Ramos (cell line): ENCODE data around the gene ARSG.

ENCODE experiments used
- in situ Hi-C: fragments of 300-500 bp; cut with MboI; formaldehyde crosslinking; loops from one replicate; pipeline ENCODE4 v1.14.3; 2022; ENCODE audit warnings: low sequenced_read_pairs; ENCODE audit not compliant: unreplicated experiment

Gene ARSG

DNA sequence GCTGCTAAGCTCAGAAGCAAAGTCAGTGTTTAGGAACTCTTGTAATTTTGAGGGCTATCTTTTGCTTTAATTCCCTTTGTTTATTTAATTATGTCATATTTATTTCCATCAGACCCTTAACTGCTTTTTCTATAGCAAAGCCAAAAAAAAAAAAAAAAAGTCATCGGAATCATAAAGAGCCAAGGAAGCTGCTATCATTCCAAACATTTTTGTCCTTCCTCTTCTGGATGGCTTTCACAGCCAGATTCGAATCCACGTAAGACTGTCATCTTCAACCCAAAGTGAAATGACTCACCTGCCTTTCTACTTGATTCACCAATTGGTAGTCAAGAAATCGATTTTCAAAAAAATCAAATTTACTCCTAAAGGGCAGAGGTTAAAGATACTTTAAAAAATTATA, 127.6 kb downstream of the ARSG start:
- in situ Hi-C loops = no loop called here

DNA sequence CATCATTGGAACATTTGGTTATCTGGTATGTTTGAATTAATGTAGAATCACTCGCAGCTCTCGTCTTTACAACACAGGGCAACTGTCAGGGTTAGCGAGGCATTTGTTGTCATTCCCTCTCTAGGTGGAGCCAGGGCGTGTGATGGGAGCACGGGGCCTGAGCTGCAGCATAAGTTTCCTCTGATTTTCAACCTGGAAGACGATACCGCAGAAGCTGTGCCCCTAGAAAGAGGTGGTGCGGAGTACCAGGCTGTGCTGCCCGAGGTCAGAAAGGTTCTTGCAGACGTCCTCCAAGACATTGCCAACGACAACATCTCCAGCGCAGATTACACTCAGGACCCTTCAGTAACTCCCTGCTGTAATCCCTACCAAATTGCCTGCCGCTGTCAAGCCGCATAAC, 128.8 kb downstream of the ARSG start:
- in situ Hi-C loops = no loop called here

DNA sequence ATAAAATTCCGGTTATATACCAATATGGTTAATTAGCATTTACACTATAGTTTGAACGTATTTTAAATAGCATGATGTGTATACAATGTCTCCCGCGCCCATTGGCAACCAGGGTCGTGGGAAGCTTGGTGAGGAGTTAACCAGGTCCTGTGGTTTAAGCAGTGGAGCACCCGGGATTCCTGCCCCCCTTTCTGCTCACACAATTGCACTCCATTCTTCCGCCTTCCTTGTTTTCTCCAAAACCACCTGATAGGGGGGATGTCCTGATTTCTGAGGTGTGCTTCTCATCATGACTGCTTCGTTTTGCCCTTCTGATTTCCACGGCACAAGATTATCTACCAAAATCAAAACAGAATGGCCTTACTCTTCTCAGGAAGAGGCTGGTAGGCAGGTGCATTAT, 130.2 kb downstream of the ARSG start:
- in situ Hi-C loops = no loop called here

DNA sequence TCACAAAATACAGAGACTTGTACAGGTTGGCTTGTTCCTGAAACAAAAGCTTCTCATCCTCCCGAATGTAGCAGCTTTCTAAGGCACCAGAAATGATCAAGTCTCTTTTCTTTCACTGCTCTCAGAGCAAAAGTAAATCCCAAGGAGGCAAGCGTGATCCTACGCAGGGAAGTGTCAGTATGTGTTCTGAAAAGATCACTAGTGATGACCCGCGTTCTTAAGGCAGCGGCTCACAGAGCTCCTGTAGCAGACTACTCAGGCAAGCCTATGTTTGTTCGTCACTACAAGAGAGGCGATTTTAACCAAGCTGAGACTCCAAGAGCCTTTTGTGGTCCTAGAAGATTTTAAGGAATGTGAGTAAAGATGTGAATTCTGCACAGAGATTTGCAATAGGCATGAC, 131.5 kb downstream of the ARSG start:
- in situ Hi-C loops = no loop called here

DNA sequence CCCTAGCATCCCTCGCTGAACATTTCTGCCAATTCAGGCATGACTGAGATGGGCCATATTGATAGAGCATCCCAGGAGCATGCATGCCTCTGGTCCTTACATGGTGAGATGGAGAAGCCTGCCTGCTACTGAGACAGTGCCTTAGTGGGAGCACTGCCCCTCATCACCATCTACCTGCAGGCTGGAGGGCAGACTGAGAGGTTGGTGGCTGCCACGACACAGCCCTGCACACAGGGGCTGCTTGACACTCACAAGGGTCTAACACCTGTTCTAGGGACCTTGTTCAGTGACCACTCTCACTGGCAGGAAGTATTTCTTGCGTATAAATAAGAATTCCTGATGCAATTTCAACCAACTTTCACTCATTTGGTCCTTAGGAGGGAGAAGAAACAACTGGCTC, 132.0 kb downstream of the ARSG start:
- in situ Hi-C loops = no loop called here

DNA sequence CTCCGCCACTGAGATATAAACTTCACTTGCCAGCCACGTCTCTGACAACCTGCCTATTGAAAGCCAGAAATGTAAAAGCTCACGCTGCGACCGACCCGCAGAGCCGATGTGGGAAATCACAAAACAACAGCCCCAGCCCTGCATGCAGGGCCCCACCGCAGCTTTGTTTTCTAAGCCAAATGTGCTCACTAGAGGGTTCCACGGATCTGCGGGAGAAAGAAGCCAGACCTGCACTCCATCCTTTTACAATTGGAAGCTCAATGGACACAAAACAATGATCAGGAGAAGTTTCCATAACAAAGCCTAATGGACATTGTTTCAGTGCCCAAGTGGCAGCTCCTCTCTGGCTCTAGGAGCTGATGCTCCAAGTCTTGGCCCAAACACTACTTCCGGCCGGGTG, 132.9 kb downstream of the ARSG start:
- in situ Hi-C loops = no loop called here

DNA sequence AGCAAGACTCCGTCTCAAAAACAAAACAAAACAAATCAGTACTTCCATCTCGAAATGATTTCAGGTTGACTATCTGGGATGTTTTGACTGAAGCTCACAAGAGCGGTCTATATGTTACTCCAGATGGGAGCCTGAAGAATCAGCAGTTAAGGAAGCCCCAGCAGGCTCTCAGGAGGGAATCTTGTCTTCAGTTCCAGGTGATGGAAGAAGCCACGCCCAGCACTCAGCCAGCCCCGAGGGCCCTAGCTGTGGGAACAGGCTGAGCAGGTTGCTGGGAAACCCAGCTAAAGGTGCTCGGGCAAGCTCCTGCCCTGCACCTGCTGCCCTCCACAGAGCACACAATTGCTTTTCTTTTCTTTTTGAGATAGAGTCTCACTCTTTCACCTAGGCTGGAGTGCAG, 133.6 kb downstream of the ARSG start:
- in situ Hi-C loops = no loop called here

DNA sequence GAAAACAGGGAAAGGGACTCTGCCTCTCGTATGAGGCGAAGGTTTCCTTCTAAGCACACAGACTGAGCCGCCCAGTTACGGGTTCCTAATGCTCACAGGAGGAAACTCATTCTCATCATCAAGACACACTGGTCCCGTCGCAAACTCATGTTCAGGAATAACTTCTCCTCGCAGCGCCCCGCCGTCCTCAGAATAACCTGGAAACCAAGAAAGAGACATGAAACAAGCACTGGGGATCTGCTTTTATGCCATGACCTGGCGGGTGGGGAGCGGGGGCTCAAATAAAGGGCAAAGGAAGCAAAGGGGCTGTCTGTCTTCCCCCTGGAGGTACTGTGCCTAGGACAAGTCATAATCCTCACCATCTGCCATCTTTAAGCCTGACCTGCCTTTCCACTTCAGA, 134.7 kb downstream of the ARSG start:
- in situ Hi-C loops = no loop called here

DNA sequence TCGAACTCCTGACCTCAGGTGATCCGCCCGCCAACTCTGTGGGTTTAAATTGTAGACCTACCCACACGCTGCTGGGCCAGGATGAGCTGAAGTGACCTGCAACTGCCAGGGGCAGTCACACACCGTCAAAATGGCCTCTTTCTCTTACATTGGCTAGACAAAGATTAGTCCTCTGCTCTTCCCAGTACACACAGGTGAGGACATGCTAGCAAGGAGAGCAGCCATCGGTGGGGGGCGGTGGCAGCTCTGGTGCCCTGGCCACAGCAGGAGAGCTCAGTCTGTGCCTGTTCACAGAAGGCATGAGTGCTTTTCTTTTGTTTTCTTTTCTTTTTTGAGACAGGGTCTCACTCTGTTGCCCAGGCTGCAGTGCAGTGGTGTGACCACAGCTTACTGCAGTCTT, 136.3 kb downstream of the ARSG start:
- in situ Hi-C loops = no loop called here

DNA sequence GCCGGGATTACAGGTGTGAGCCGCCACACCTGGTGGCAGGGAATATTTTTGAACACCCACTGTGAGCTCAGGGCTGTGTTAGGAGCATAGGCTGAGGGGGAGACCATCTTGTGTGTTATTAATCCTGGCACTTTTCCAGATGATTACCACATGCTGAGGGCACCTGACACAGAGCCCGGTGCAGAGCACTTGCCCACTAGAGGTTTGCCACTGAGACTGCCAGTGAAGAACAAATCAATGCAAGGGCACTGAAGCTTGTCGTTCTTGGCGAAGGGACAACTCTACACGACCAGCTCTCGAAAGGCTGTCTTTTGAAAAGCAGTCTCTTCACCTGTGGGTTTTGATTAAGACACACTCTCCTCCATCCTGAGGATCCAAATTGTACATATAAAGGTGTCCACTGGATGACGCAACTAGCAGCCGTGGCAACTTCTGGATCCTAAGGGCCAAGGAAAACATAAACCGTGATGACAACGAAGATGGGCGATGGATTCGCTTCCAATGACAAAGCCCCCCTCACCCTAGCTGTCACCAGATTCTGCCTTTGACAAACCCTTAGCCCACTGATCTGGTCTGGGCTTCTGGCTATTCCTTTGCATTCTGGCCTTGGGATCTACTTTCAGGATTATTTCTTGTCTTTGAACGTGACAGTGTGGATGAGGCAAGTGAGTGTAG, 137.3 kb downstream of the ARSG start:
- in situ Hi-C loops = no loop called here

DNA sequence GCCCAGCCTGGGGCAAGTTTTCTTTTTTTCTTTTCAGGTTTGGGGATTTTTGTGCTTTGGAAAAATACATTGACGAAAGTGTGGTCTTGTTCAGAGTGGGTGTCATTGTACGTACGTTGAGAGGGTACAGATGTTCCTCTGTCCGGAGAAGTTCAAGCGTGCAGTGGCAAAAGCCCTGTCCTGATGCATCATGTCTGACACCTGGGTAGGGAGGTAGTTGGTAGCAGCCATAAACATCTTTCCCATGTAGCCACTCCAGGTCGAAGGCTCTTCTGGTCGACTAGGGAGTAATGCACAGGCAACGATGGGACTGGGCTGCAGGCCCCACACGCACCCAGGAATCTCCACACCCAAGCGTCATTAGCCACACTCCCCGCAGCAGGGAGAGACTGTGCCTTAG, 138.6 kb downstream of the ARSG start:
- in situ Hi-C loops = loop anchor here (5.0 to 10.0 kb wide), 2 partner anchors 168 to 255 kb away; no protein-coding TSS in a partner anchor

DNA sequence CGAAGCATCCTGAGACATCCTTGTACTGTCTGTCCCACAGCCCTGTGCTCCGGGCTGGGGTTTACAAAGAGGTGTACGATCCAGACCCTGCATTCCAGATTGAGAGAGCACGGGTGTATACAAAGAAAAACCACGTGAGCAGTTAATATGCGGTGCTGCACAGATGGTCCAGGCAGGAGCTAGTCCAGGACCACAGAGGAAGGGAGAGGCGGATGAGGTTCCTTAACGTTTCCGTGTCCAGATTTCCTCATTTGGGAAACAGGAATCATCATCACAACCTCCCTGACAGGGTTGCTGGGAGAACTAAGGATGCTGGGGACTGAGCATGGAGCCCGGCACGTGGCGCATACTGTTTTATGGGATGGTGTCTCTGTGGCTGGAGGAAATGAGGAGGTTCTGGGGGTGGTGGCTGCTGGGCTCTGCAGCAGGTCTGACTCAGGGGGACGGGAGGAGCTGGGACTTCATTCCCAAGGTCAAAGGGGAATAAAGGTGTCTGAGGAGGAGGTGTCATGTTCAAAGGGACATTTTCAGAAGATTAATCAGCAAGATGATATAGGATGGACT, 139.8 kb downstream of the ARSG start:
- in situ Hi-C loops = loop anchor here (5.0 to 10.0 kb wide), 2 partner anchors 169 to 256 kb away; no protein-coding TSS in a partner anchor

DNA sequence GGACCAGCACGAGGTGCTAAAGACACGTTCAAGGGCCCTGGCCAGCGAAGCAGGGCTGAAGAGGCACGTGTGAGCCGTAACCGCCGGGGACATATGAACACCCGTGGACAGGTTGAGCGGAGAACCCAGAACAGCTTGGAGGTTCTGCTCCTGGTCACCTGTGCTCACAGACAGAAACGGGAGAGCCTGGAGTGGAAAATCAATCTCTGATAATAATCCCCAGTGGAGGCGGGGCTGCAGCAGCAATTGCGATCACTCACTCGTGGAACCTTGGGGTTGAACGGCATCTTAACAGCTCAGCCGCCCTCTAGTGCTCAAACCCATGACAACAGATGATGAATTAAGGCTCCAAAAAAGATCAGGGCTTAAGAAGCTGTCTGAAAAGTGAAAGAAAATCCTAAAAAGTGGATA, 140.4 kb downstream of the ARSG start:
- in situ Hi-C loops = loop anchor here (5.0 to 10.0 kb wide), 2 partner anchors 169 to 257 kb away; no protein-coding TSS in a partner anchor

DNA sequence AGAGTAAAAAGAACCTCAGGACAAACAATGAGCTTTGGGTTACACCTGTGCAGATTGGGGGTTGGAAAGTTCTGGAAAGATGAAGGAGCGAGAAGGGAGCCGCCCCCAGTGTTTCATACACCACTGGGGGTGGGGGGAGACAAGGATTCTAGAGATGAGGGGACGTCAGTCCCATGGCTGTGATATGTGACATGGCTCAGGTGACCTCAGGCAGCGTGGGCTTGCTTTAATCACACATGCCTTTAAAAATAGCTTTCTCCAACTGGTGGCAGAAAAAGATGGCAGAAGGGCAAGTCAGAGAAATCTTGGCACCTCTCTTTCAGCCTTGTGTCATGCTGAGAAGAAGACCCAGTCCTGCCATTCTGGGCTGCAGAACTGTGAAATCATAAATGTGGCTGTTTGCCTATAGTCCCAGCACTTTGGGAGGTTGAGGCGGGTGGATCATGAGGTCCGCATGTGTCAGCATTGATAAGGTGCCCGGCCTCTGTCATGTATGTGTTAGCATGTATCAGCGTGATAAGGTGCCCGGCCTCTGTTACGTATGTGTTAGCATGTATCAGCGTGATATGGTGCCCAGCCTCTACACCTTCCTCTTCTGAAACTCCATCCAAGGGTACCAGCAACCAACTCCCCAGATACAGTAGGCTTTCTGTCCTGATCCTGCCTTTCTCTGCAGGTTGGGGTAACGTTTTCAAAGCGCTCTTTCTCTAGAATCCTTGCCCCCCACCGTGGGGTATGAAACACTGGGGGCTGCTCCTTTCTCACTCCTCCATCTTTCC, 141.0 kb downstream of the ARSG start:
- in situ Hi-C loops = loop anchor here (5.0 to 10.0 kb wide), 2 partner anchors 170 to 257 kb away; no protein-coding TSS in a partner anchor

DNA sequence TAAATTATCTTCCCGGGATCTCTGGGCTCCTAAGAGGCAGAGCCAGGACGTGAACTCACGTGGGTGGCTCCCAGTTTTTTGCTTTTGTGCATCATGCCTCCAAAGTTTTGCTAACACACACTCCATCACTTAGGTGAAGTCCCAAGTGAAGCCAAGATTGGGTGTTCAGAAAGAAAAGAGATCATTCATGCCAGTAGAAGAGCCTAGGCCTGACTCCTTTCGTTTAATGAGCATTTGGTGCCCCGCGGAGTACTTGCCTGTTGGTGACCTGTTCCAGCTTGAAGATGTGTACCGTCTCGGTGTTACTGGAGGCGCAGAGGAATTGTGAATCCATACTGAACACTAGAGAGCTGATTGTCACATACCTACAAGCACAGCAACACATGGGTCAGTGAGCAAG, 141.9 kb downstream of the ARSG start:
- in situ Hi-C loops = loop anchor here (5.0 to 10.0 kb wide), 2 partner anchors 171 to 258 kb away; no protein-coding TSS in a partner anchor

DNA sequence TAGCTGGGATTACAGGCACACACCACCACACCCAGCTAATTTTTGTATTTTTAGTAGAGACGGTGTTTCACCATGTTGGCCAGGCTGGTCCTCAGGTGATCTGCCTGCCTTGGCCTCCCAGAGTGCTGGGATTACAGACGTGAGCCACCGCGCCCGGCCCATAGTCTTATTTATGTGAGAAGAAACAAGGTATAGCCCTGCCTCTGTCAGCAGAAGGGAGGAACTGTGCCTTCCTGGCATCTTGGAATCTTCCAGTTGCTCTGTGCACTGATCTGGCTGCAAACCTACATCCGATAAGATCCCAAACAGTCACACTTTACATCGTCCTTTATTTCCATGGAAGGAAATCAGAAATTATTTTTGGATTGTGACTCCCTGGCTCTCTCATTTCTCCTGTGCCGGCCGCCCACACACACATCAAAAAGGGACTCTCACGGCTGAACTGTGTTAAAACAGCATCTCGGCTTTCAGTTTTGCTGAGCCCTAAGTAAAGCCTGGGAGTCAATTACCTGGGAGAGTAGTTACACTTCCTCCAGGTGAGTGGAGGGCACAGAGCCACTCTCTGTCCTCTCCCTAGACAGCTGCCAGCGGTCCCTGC, 142.7 kb downstream of the ARSG start:
- in situ Hi-C loops = loop anchor here (5.0 to 10.0 kb wide), 2 partner anchors 172 to 259 kb away; no protein-coding TSS in a partner anchor

DNA sequence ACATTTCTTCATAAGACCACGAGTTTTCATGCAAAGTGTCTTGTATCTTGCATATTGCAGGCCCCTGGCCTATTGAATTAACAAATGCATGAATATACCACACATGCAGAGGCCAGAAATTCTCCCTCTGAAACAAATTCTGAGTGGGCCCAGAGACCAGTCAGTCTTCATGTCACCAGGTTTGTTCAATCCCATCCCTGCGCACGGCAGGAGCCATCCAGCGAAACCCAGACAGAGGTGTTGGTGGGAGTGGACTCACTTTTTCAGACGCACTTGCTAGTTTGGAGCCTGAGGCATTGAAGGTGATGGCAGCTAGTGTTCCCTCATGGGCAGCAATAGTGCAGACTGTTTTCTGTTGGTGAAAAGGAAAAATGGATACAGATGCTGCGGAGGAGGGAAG, 144.1 kb downstream of the ARSG start:
- in situ Hi-C loops = loop anchor here (10.0 kb wide), 1 partner anchor 261 kb away; no protein-coding TSS in a partner anchor

DNA sequence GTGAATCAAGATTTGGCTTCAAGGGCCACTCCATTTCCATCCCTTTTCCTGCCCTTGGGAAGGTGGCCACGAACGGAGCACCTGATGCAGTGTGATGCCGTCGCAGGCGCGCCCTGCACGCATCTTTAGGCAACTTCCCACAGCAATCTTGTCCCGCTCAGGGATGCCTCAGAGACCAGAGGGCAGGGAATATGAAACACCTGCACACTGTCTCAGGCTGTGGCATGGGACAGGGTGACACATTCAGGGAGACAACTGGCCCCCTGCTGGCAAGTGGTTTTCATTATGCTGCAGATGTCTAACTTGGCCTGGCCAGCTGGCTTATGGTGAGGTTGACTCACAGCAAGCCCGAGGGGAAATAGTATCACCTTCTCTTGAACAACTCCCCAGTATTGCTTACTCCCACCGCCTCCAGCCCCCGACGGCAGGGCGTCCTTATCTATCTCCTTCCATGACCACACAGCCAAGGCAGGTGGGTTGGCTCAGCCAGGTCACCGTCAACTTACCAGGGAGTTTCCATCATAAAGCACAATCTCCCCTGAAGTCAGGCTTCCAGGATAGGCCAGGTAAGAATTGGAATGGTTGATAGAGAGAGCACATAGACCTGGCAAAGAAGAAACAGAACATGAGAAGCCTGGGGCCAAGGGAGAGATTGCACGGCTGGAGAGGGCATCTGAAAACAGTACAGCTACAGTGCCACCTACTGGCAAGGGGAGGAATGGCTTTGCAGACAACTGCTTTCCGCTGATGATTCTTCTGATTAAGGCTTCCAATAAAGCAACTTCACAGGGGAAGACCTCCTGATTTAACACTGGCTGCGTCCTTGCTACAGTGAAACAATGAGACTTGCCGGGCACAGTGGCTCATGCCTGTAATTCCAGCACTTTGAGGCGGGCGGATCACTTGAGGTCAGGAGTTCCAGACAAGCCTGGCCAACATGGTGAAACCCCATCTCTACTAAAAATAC, 144.9 kb downstream of the ARSG start:
- in situ Hi-C loops = loop anchor here (10.0 kb wide), 1 partner anchor 261 kb away; no protein-coding TSS in a partner anchor
